Measurements from ENCODE around the gene TXNDC12. TPM values are rescaled to one million over a fixed set of nuclear protein-coding genes. Genes with fewer than 3 reads are reported as not detected.

The TXNDC12 gene
- total RNA-seq, 1 experiment from 2014 or later, result 69.7 TPM

Other genes with a start within 250 kb of the TXNDC12 start
- 54.9 and 62.9 TPM in 2 replicates for gene NRDC, start 176.5 kb downstream of the TXNDC12 start, total RNA-seq (2014; rRNA removed; shearing (Covaris generic))
- gene RAB3B, start 64.5 kb downstream of the TXNDC12 start, total RNA-seq (2014; rRNA removed; shearing (Covaris generic)), result 20.6 and 31.4 TPM in 2 replicates
- 19.8 and 34.0 TPM in 2 replicates for gene KTI12, start 21.4 kb downstream of the TXNDC12 start, total RNA-seq (2014; rRNA removed; shearing (Covaris generic))
- 63.7 and 91.1 TPM in 2 replicates for gene BTF3L4, start 1.1 kb upstream of the TXNDC12 start, total RNA-seq (2014; rRNA removed; shearing (Covaris generic))
- 9.6 and 11.4 TPM in 2 replicates for gene ZFYVE9, start 86.9 kb upstream of the TXNDC12 start, total RNA-seq (2014; rRNA removed; shearing (Covaris generic))

All from SJSA1 (cell line).